ENCODE results near the gene TAGLN2. TPM values are rescaled to one million over a fixed set of nuclear protein-coding genes. Genes with fewer than 3 reads are reported as not detected.

TAGLN2 gene
- total and polyA plus RNA-seq, 10 of the 15 experiments (the other 5 are each of a cell fraction or from before 2014, with no cell fraction given), result 155 to 611 (median 363) TPM

- H3K4me1 ChIP-seq (ENCODE audit: control insufficient read depth, insufficient read depth, low read length), result no peaks in the 10 kb centered on the region
- ChIA-PET SMC1A (ENCODE audit: uncharacterized antibody, unreplicated experiment) (no interaction called here), RAD21 (ENCODE audit: unreplicated experiment) (no interaction called here), POLR2A (no interaction called here), CTCF (interaction anchor here (1.5 kb wide), 1 partner anchor 23 kb away, joined by 4 read pairs; no protein-coding TSS in a partner anchor)
- no peak overlapping the region for H3K4me3 ChIP-seq
- H3K79me2 ChIP-seq (ENCODE audit: control insufficient read depth, insufficient read depth, low read length), result no peaks in the 10 kb centered on the region
- no peak overlapping the region for H3K27ac ChIP-seq (ENCODE audit: control insufficient read depth, insufficient read depth)
- H2AFZ ChIP-seq (ENCODE audit: control insufficient read depth, low read depth, low read length), result no peak overlapping the region
- FAIRE-seq (no peak), ATAC-seq (no peak), DNase-seq (ENCODE audit: low read depth, low spot score) (no peak)
- no TSS peak for BruUV-seq (replicated peaks)
- H3K4me2 ChIP-seq (ENCODE audit: control insufficient read depth, insufficient read depth), result no peak overlapping the region
- intact Hi-C loops (cut with micrococcal nuclease; ENCODE audit: unreplicated experiment) (no loop called here), in situ Hi-C loops (cut with MboI) (no loop called here)
- H3K27me3 ChIP-seq (replicated peaks in 1 of 2; ENCODE audit: control insufficient read depth in 2 of 2, insufficient read depth in 2 of 2, low read length in 1 of 2), result no peaks in the 10 kb centered on the region; a peak in 2 of 4 replicates
- no peaks in the 10 kb centered on the region for H3K9me3 ChIP-seq (replicated peaks; ENCODE audit: control insufficient read depth, insufficient read depth, low read length)
- no peaks in the 10 kb centered on the region for H3K36me3 ChIP-seq (ENCODE audit: control insufficient read depth in 2 of 2, insufficient read depth in 2 of 2, low read length in 1 of 2)
- TF ChIP-seq MTA2 (IDR thresholded peaks at IDR 0.05; ENCODE audit: low read depth), result no peak
- no peak for TF ChIP-seq ZBTB11 (CRISPR knock-in tag; IDR thresholded peaks at IDR 0.05)
- no peak for TF ChIP-seq TCF12 (IDR thresholded peaks at IDR 0.05; ENCODE audit: low read depth, low read length)
- TF ChIP-seq ZNF217 (IDR thresholded peaks at IDR 0.05), result no peak
- TF ChIP-seq USF2 (IDR thresholded peaks at IDR 0.05; ENCODE audit: borderline replicate concordance, low read depth, low read length), result no peak
- no peak for TF ChIP-seq POLR2A (IDR thresholded peaks at IDR 0.05; ENCODE audit: low read depth, low read length)
- no peak for TF ChIP-seq STAT1 (conservative IDR thresholded peaks at IDR 0.05)
- no peak for TF ChIP-seq NR2F1 (conservative IDR thresholded peaks at IDR 0.05)
- no peak for TF ChIP-seq NFYA (IDR thresholded peaks at IDR 0.05; ENCODE audit: borderline replicate concordance, low read depth, low read length)
- no peak for TF ChIP-seq BACH1 (IDR thresholded peaks at IDR 0.05; ENCODE audit: borderline replicate concordance)
- TF ChIP-seq POLR2AphosphoS2 (IDR thresholded peaks at IDR 0.05; ENCODE audit: low read depth, low read length), result no peak
- TF ChIP-seq KDM1A (IDR thresholded peaks at IDR 0.05; ENCODE audit: borderline replicate concordance), result no peak
- TF ChIP-seq PBX3 (IDR thresholded peaks at IDR 0.05; ENCODE audit: insufficient replicate concordance, low read depth, low read length), result no peak
- no peak for TF ChIP-seq GABPA (IDR thresholded peaks at IDR 0.05; ENCODE audit: low read depth)
- no peak for TF ChIP-seq ZNF592 (IDR thresholded peaks at IDR 0.05)
- 0% methylated on average over 1 of the region's 1 CpG for WGBS (ENCODE audit: insufficient coverage, insufficient replicate concordance, low lambda C conversion rate, missing lambda C conversion rate)
- H3K9ac ChIP-seq (ENCODE audit: control insufficient read depth, insufficient read depth, low read length), result no peak overlapping the region
- H4K20me1 ChIP-seq (ENCODE audit: control insufficient read depth, insufficient read depth), result no peaks in the 10 kb centered on the region
Measured at GRCh38 chr1:159869607-159870006, 55.7 kb downstream of the TAGLN2 start.

All from GM12878 (cell line).